DMS153 treated with DMSO at 0.1 percent for 48 hours (cell line): ENCODE results near the gene PLPP4.
A peak's percentile ranks its signal among the peaks of the same experiment; 100 is the strongest.

ENCODE experiments used
- DNase-seq: peaks from one replicate; lab custom pipeline; 2025; ENCODE audit not compliant: unreplicated experiment; lab: John Stamatoyannopoulos, UW

The PLPP4 gene

GRCh38 chr10:120456626-120457430 is at the start of gene PLPP4:
Gene PLPP4, plus strand, starts transcription at chr10:120457227. Its CDS starts 79 bp downstream, at chr10:120457306.
- DNase-seq: no peak

GRCh38 chr10:120409816-120410215 is 47.2 kb upstream of the PLPP4 start:
- no peak for DNase-seq

GRCh38 chr10:120414946-120415345 is 42.1 kb upstream of the PLPP4 start:
- DNase-seq: no peak

GRCh38 chr10:120415709-120416330 is 41.2 kb upstream of the PLPP4 start:
- DNase-seq: no peak

GRCh38 chr10:120420421-120420820 is 36.6 kb upstream of the PLPP4 start:
- DNase-seq: no peak

- DNase-seq: no peak
Measured at GRCh38 chr10:120421250-120421649, 35.8 kb upstream of the PLPP4 start.

- no peak for DNase-seq
Measured at GRCh38 chr10:120422457-120422856, 34.6 kb upstream of the PLPP4 start.

- DNase-seq: peak; percentile 21
Measured at GRCh38 chr10:120423431-120424197, 33.4 kb upstream of the PLPP4 start.

- DNase-seq: no peak
Measured at GRCh38 chr10:120424198-120424464, 32.9 kb upstream of the PLPP4 start.

- no peak for DNase-seq
Measured at GRCh38 chr10:120426306-120426705, 30.7 kb upstream of the PLPP4 start.

GRCh38 chr10:120428754-120429153 is 28.3 kb upstream of the PLPP4 start:
- no peak for DNase-seq

- DNase-seq: no peak
Measured at GRCh38 chr10:120429395-120429794, 27.6 kb upstream of the PLPP4 start.

GRCh38 chr10:120431251-120431651 is 25.8 kb upstream of the PLPP4 start:
- DNase-seq: no peak

- no peak for DNase-seq
Measured at GRCh38 chr10:120432209-120432608, 24.8 kb upstream of the PLPP4 start.

GRCh38 chr10:120433141-120433540 is 23.9 kb upstream of the PLPP4 start:
- no peak for DNase-seq

- DNase-seq: no peak
Measured at GRCh38 chr10:120436439-120437112, 20.5 kb upstream of the PLPP4 start.

- DNase-seq: no peak
Measured at GRCh38 chr10:120437541-120437940, 19.5 kb upstream of the PLPP4 start.

- no peak for DNase-seq
Measured at GRCh38 chr10:120451968-120452367, 5.1 kb upstream of the PLPP4 start.

GRCh38 chr10:120453319-120453718 is 3.7 kb upstream of the PLPP4 start:
- DNase-seq: no peak

- no peak for DNase-seq
Measured at GRCh38 chr10:120453886-120454285, 3.1 kb upstream of the PLPP4 start.

GRCh38 chr10:120455004-120455403 is 2.0 kb upstream of the PLPP4 start:
- DNase-seq: no peak

GRCh38 chr10:120455606-120456005 is 1.4 kb upstream of the PLPP4 start:
- no peak for DNase-seq
